GM21367 (cell line): ENCODE measurements around the gene TEC.
"Not testable (repeated sequence)": the region's sequence is repeated elsewhere in the genome, so short reads cannot be mapped to it uniquely, and the experiment has no call there.

Experiments used
- ATAC-seq: cut with Tn5 transposase; IDR thresholded peaks from one replicate; pipeline ENCODE4 v1.9.1; 2021; ENCODE audit not compliant: unreplicated experiment

The TEC gene

DNA sequence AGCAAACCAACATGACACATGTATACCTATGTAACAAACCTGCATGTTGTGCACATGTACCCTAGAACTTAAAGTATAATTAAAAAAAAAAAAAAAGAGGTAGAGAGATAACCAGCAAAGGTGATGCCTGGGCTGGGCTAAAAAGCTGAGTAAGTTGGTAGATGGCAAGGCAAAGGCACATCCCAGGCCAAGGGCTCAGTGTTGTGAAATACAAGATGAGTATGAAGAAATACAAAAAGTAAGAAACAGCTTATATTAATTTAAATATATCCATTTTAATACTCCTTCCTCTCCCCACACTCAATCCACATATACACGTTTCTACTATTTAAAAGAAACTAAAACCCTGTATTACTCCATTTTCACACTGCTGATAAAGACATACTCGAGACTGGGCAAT lies 25.8 kb downstream of the TEC start:
- ATAC-seq, result no peak

DNA sequence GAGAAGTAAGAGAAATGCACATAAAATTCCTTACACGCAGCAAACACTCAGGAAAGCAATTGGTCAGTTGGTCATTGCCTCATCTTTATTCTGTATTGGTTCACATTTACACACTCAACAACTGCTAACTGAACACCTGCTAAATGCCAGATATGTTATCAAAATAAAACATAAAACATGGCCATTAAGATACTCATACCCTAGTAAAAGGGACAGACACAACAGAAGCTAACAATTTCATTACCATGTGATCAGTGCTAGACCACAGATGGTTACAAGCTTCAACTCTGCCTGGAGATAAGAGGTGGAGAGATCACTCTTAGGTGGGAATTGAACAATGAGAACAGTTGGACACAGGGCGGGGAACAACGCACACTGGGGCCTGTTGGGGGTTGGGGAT lies 26.2 kb downstream of the TEC start:
- no peak for ATAC-seq

DNA sequence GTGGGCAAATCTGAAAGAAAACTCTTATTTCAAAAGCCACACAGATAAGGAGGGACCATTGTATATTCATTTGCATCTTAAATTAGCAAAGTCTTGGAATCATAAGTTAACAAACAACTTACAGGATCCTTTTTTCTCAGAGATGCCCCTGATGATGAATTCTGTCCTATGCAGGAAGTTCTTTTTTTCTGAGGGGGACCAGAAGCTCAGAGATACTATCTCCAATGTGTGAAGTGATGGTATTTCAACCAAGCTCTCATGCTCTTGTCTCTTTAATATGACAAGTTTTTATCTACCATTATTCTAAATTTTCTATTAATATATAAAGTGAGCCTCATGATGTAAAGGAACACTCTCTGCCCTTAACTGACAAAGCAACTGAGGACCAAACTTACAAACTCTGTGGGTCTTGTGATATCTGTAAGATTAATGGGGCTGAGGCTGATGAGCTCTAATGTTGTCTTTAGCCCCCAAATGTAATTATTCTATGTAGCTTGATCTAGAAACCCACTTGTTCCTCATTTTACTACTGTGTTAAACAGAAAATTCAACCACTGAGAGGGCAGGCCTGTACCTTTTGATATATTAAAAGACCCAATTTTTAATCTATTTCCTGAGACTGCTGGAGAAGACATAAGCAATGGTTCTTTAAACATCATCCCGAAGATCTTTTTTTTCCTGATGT lies 27.0 kb downstream of the TEC start:
- ATAC-seq, result no peak

DNA sequence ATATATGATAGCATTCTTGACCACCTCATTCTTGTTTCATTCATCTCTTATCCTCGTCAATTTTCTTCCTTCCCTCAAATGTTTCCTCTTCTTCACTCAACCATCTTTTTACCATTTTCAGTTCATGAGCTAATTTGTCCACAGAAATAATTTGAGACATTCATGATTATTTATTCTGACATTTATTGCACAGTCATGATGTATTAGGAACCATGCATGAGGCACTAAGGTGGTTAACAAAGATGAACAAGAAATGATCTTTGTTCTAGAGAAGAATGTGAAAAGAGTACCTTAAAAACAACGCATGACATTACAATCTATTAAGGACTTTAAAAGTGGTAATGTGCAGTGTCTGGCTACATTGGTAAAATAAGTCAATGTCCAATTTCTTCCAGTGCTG lies 27.9 kb downstream of the TEC start:
- ATAC-seq, result no peak

DNA sequence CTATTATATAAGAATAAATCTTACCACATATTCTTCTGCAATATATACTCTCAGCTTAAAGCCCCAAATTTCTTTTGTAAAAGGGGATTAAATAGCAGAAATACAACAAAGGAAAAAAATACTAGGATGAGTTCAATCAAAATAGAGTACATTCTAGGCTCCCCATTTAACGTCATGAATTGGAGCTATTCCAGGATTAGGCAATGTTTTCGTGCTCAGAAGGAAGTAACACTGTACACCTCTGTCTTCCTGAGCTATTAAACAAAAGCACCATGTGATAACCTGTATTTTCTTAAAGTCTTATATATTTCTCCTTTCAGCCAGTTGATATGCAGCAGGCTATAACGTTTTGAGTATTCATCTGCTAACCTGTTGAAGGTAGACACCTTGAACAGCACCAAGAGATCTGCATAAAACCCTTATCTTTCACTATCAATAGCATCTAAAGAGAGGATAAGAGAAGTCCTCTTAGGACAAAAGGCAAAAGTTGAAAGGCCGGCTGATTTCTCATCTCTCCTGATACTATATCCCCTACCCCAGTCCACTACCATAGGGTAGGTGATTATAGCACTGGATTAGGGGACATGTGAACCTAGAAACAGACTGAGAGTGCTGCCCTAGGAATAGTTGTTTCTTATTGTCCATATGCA lies 31.5 kb downstream of the TEC start:
- ATAC-seq, result no peak

DNA sequence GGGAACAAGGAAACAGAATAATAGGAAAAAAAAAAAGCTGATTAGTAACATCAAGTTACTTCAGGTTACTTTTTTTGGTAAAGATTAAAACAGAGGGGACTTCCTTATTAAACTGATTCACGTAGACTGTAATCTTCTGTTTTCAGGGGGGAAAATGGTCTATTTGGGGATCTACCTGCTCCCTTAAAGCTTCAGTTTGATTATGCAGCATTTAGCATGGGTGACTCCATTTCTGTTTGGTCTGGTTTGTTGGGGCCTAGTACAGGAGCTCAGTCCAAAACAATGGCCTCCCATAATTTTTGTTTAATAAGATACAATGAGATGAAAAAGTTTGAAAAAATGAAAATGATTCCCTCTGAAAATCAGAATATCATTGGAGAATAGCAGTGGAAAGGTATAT lies 34.6 kb downstream of the TEC start:
- ATAC-seq, result no peak

DNA sequence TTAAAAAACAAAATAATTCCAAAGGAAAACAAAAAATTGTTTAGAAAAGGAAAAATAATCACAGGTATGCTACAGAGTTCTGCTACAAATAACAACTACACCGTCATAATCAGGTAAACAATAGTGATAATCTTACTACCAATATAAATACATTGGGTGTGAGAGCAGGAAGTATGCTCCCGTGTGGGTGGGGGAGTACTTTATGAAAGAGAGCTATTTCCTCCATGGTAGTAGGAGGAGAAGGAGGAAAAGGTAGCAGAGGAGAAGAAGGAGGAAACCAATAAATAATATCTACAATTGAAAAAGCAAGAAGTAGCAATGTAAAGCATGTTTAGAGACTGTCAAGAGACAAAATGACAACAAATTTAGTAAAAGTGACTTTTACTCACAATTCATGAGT lies 35.1 kb downstream of the TEC start:
- ATAC-seq, result no peak

DNA sequence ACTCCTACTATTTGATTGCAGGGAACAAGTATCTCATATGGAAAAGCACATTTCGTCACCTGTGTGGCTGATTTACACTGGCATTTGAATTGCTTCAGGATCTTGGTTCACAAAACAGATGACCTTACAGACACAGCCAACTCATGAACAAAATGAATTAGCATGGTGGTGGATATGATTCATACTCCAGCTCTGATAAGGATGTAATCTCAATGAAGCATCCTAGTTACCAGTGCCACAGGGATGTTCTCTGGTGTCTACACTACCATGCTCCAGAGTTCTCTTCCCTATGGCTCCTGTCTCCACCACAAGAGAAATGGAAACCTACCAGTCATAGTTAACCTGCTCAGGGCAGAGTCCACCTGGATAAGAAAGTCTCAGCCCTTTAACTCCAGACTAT lies 40.7 kb downstream of the TEC start:
- ATAC-seq, result no peak

DNA sequence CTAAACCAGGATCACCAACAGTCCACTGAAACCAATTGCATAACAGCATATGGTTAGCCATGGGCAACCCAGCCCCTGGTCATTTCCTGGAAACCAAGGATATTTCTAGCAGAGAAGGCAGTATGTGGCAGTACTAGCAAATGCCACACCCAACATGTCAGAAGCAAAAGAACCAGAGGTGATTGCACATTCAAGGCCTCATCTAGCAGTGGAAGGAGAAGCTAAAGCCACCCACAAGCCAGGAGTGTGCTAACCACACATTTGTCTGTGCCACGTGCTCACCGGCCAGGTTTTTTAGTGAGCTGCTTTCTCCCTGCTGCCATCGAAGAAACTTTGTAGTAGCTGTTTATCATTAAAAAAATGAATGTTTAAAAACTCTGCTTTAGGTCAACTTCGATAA lies 42.0 kb downstream of the TEC start:
- no peak for ATAC-seq

DNA sequence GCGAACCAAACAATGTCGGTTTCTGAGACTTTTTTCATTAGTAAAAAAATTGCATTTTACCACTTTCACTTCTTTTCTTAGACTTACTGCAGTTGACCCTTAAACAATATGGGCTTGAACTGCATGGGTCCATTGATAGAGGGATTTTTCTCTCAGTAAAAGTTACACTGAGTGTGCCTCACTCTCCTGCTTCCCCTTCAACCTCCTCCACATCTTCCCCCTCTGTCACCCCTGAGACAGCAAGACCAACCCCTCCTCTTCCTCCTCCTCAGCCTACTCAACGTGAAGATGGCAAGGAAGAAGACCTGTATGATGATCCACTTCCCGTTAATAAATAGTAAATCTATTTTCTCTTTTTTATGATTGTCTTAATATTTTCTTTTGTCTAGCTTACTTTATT lies 43.4 kb downstream of the TEC start:
- no peak for ATAC-seq

DNA sequence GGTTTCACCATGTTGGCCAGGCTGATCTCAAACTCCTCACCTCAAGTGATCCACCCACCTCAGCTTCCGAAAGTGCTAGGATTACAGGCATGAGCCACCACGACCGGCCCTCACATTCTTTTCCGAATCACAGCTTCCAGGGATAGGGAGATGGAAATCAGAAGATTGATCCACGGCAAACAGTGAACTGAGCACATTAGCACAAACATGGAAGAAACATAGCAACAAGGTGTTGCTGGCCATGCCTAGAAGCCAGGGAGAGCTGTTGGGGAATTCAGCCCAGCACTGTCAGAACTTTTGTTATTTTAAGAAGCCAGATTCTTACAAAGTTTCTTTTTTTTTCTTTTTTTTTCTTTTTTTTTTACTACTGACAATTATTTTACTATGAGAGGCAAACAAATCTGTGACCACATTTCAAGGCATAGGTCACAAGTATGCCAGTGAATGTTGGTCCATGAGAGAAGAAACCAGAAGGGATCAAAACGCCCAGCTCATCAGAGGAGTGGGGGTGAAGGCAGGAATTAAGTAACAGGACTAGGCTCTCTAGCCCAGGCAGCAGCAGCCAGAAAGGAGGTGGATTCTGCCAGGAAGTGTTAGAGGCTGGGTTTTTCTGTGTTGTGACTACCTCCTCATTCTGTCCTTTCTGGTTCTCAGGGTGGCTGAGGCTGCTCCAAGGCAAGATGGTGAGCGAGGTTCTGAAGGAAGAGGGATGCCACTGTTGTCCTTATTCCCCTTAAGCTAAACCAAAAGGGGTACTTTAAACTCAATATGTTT lies 44.1 kb downstream of the TEC start:
- no peak for ATAC-seq

DNA sequence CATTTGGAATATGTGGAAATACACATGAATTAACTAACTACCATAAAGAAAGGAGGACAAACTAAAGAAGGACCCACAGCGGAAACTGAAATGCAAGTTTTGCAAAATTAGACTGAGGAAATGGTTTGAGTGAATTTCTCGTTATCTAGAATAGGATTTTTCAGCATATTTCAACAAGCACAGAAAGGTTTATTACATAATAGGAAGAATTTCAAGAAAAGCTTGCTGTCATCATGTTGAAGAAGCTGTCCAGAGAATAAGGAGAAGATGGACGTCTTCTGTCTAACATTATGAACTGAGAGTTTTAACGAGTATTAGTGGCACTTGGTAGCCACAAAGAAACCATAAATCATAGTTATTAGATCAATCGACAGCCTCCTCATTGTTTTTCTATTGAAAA lies 45.0 kb downstream of the TEC start:
- no peak for ATAC-seq

DNA sequence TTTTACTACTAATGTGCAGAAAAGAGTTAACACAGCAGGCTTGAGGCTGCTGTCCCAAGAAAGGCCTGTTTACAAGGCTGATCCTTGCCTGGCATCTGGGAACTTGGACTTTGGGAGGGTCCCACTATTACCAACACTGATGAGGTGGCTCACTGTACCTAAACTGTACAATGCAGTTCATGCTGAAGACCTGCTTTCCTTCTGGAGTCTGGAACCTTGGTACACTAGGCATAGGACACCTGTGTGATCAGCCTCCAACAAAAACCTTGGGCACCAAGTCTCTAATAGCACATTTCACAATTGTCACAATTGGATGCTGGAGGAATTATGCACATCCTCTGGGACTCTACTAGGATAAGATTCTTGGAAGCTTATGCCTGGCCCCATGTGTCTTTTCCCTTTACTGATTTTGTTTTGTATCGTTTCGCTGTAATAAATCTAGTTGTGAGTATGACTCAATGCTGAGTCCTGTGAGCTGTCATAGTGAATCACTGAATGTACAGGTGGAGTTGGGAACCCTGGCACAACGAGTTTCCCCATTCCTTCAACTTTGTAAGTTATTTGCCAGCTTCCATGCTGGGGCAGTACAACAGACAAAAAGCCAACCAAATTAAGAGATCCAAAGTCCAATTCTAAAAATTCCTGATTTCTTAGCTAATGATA lies 45.9 kb downstream of the TEC start:
- ATAC-seq, result no peak

DNA sequence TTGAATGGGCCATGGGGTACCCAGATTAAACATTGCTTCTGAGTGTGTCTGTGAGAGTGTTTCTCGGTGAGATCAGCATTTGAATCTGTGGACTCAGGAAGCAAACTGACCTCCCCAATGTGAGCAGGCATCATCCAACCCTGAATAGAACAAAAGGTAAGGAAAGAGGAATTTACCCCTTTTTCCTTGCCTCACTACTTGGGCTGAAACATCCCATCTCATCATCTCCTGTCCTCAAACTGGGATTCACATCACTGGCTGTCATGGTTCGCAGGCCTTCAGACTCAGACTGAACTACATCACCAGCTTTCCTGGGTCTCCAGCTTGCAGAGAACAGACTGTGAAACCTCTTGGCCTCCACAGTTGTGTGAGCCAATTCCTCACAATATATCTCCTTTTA lies 47.1 kb downstream of the TEC start:
- ATAC-seq, result no peak

DNA sequence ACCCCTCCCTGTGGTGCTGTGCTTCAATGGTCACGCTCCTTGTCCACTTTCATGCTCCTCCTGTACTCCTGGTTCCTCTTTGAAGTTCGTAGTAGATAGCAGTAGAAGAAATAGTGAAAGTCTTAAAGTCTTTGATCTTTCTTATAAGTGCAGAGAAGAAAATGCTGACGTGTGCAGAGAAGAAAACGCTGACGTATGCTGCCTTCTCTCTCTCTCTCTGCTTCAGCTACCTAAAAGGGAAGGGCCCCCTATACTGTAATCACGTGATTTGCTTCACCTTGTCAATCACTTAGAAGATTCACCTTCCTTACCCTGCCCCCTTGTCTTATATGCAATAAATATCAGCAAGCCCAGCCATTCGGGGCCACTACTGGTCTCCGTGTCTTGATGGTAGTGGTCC lies 50.2 kb downstream of the TEC start:
- ATAC-seq, result not testable (repeated sequence)

DNA sequence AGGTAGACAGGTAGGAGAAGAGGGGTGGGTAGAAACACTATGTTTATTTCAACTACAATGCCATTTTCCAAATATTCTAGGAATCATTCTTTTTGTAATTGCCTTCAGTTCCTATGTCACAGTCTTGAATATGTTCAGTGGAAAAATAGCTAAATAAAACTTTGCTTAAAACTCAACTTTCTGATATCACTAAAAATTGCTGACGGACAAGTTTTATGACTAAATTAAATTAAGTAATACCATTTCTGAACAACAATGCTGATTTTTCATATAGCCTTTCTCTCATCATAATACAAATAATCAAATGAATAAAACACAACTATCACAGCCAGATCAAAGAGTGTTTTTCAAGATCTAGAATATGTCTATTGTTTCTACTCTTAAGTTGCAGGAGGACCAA lies 53.1 kb downstream of the TEC start:
- ATAC-seq, result no peak

DNA sequence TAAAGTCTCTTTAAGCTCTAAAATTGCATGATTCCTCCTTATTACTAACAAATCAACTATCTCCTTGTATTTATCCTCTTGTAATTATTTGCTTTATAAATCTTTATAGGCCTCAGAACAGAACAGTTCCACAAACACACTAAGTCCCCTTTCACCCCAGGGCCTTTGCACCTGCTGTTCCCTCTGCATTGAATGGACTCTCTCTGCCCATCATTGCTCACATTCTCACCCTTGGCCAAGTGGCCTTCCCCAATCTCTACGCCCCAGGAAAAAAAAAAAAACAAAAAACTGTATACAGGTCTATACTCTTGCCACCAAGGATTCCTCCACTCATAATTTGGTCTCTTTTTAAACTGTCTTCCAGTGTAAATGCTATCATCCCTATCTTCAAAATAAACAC lies 53.7 kb downstream of the TEC start:
- no peak for ATAC-seq

DNA sequence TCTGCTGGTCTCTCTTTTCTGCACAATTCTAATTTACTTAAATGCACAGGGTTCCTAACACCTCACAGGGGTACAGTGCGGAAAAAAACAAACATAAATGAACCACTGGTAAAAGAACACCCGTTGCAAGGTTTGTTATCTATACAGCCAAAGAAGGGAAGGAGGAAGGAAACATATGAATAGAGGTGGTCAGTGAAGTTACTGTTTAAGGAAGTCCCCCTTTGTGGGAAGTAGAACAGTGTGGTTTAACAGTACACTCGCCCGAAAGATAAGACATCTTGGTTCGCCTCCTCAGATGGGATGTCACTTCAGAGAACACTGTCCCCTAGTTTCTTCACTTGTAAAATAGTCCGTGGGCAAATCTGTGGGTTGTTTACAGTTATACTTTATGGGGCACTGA lies 57.5 kb downstream of the TEC start:
- ATAC-seq, result peak; percentile 75

DNA sequence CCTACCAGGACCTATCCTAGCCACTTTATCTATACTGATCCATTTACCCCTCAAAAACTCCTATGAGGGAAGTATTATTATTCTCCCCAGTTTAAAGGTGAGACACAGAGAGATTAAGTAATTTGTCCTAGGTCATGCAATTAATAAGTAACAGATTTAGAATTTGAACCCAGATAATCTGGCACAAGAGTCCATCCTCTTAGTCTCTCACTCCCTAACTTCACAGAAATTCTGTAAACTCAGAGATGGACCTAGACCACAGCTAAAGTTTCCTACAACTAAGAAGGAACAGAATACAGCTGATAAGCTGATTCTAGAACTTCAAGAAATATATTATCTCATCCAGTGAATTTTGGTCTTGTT lies 58.7 kb downstream of the TEC start:
- no peak for ATAC-seq

DNA sequence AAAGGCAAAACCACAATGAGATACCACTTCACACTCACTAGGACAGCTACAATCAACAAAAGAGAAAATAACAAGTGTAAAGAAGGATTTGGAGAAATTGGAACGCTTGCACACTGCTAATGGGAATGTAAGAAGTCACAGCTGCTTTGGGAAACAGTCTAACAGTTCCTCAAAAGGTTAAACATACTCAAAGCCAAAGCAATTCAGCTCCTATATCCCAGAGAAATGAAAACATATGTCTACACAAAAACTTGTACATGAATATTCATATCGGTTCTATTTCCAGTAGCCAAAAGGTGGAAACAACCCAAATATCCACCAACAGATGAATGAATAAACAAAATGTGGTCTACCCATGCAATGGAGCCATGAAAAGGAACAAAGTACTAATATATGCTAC lies 64.0 kb downstream of the TEC start:
- ATAC-seq, result no peak

DNA sequence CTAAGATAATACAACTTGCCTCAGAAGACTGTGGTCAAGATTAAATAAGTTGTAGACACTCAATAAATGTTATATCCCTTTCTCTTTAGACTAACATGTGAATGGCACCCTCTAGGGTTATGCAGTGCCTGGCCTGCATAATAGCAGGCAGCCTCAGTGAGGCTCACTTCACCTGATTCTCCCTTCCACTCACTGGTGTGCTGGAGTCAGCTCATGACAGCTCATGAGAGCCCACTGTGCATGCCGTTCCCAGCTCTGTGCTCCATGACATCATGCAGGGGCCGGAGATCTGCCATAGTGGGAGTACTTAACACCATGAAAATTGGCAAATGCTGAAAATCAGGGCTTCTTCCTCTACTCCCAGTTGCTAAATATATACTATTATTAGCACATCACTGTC lies 64.5 kb downstream of the TEC start:
- ATAC-seq, result no peak

DNA sequence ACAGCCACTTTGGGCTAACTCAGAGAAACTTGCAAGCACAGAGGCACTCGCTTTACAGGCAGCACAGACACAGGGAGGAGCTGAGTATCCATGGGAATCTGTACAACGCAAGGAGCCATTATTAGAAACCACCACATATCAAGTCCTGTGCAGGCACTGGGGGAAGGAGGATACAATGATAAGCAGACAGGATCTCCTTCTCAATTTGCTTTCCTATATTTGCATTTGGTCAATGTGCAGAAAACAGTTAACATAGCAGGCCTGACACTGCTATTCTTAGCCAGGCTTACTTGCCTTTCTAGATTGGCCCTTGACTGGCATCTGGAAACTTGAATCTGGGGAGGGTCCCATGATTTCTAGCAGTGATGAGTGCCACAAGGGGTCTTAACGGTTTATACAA lies 65.8 kb downstream of the TEC start:
- ATAC-seq, result peak; percentile 28
